GM20000 (cell line): ENCODE measurements around the gene NFIX.

ENCODE experiments used
- DNase-seq: peaks from one replicate; pipeline ENCODE4 v3.0.0; 2012; ENCODE audit warnings: low spot score
- CTCF ChIP-seq: IDR thresholded peaks from 2 replicates; pipeline ENCODE4 v1.5.1; 2012; ENCODE audit warnings: mild to moderate bottlenecking, control low read depth; ENCODE audit errors: extremely low read depth, missing control alignments

Gene NFIX

GRCh38 chr19:13054626-13055212 lies 59.4 kb downstream of the NFIX start:
- no peak for TF ChIP-seq CTCF
- no peak for DNase-seq

GRCh38 chr19:13055213-13056051 lies 60.2 kb downstream of the NFIX start:
- no peak for DNase-seq
- TF ChIP-seq CTCF: no peak

GRCh38 chr19:13056052-13056660 lies 60.9 kb downstream of the NFIX start:
- TF ChIP-seq CTCF: no peak
- DNase-seq: no peak

- TF ChIP-seq CTCF: no peak
- DNase-seq: no peak
These were observed 61.9 kb downstream of the NFIX start for GRCh38 chr19:13057147-13057572.

- no peak for TF ChIP-seq CTCF
- no peak for DNase-seq
These were observed 62.5 kb downstream of the NFIX start for GRCh38 chr19:13057744-13058143.

GRCh38 chr19:13058951-13059660 lies 63.8 kb downstream of the NFIX start:
- no peak for DNase-seq
- no peak for TF ChIP-seq CTCF
